ENCODE results near the gene GAS2L2. TPM values are rescaled to one million over a fixed set of nuclear protein-coding genes. Genes with fewer than 3 reads are reported as not detected.
A peak's percentile ranks its signal among the peaks of the same experiment; 100 is the strongest.
"Not testable (repeated sequence)": the region's sequence is repeated elsewhere in the genome, so short reads cannot be mapped to it uniquely, and the experiment has no call there.

GAS2L2 gene
- total and polyA plus RNA-seq, 8 donors = 0.03 to 0.33 (median 0.08) TPM; not detected in 1

- no peaks in the 10 kb centered on the region for H3K4me1 ChIP-seq
- WGBS, 2 donors = 51 to 100% methylated on average over 1 of the region's 1 CpG
- no peaks in the 10 kb centered on the region for H3K36me3 ChIP-seq
- H3K4me3 ChIP-seq = no peak within 1 kb of the TSS
- no peak for DNase-seq
- no peak for ATAC-seq
- no peaks in the 10 kb centered on the region for H3K27me3 ChIP-seq
- H3K27ac ChIP-seq = no peak within 1 kb of the TSS
- no peak for TF ChIP-seq CTCF (IDR thresholded peaks at IDR 0.05)
- no peak for FAIRE-seq
- H3K9me3 ChIP-seq = no peaks in the 10 kb centered on the region
- intact Hi-C loops (cut with DNase I) = no loop called here
Observed at GRCh38 chr17:35760587-35760986, 7.5 kb upstream of the GAS2L2 start, which contains the start of gene C17orf50. TSS of gene C17orf50 (plus strand) at chr17:35760887. CDS start at chr17:35760942, 55 bp downstream.

- FAIRE-seq (no peak), ATAC-seq (no peak), DNase-seq (no peak)
- TF ChIP-seq CTCF (IDR thresholded peaks at IDR 0.05) = no peak
- no peaks in the 10 kb centered on the region for H3K36me3 ChIP-seq
- H3K4me1 ChIP-seq = peaks cover 0 to 7% (median 0%) of the 10 kb centered on the region in 3 donors
- no peak overlapping the region for H3K27ac ChIP-seq
- H3K27me3 ChIP-seq = no peaks in the 10 kb centered on the region
- intact Hi-C loops (cut with DNase I) = no loop called here
- H3K4me3 ChIP-seq = no peak overlapping the region
- H3K9me3 ChIP-seq = no peaks in the 10 kb centered on the region
Observed at GRCh38 chr17:35757243-35757642, 4.2 kb upstream of the GAS2L2 start.

- intact Hi-C loops (cut with DNase I) = no loop called here
- Histone ChIP-seq H3K4me3 (no peak overlapping the region), H3K36me3 (no peaks in the 10 kb centered on the region), H3K27ac (peak overlapping the region in 1 of 4 donors; percentile 8), H3K4me1 (peaks cover 0 to 7% (median 0%) of the 10 kb centered on the region in 3 donors), H3K27me3 (peaks cover 0 to 8% (median 0%) of the 10 kb centered on the region in 4 donors), H3K9me3 (no peaks in the 10 kb centered on the region)
- ATAC-seq (peak; percentile 49 to 75 (median 64)), FAIRE-seq (no peak), DNase-seq (peak in 5 of 6 donors; percentile 71 to 90 (median 80))
- TF ChIP-seq CTCF (IDR thresholded peaks at IDR 0.05) = no peak
- WGBS, 2 donors = 26% methylated on average over 16 of the region's 16 CpGs
Observed at GRCh38 chr17:35752471-35752870, 568 bp downstream of the GAS2L2 start.

GRCh38 chr17:35751541-35751940 is 1.5 kb downstream of the GAS2L2 start:
- H3K27me3 ChIP-seq; H3K36me3 ChIP-seq; DNase-seq; H3K27ac ChIP-seq; H3K9me3 ChIP-seq; ATAC-seq; intact Hi-C loops (cut with DNase I); H3K4me3 ChIP-seq; FAIRE-seq; H3K4me1 ChIP-seq: not testable (repeated sequence)
- 86 to 93% methylated on average over 4 of the region's 4 CpGs for WGBS, 2 donors

- Histone ChIP-seq H3K27me3 (peaks cover 0 to 8% (median 0%) of the 10 kb centered on the region in 4 donors), H3K9me3 (no peaks in the 10 kb centered on the region), H3K4me3 (no peak overlapping the region), H3K4me1 (peaks cover 0 to 7% (median 0%) of the 10 kb centered on the region in 3 donors), H3K36me3 (no peaks in the 10 kb centered on the region), H3K27ac (no peak overlapping the region)
- no peak for FAIRE-seq
- no peak for ATAC-seq
- intact Hi-C loops (cut with DNase I) = no loop called here
- WGBS, 2 donors = 69 to 84% methylated on average over 10 of the region's 10 CpGs
- no peak for TF ChIP-seq CTCF (IDR thresholded peaks at IDR 0.05)
- DNase-seq = no peak
Observed at GRCh38 chr17:35750526-35751395, 2.3 kb downstream of the GAS2L2 start.

Measured in pancreas (tissue), 10 donors.